GM18867 (cell line): ENCODE data around the gene KDM4B.

Experiments
- ATAC-seq: cut with Tn5 transposase; IDR thresholded peaks from one replicate; pipeline ENCODE4 v1.9.1; 2021; ENCODE audit warnings: mild to moderate bottlenecking, moderate library complexity; ENCODE audit not compliant: unreplicated experiment

The KDM4B gene

GRCh38 chr19:5103061-5103701 lies 134.3 kb downstream of the KDM4B start:
- no peak for ATAC-seq

GRCh38 chr19:5103812-5104410 lies 135.0 kb downstream of the KDM4B start:
- no peak for ATAC-seq

DNA sequence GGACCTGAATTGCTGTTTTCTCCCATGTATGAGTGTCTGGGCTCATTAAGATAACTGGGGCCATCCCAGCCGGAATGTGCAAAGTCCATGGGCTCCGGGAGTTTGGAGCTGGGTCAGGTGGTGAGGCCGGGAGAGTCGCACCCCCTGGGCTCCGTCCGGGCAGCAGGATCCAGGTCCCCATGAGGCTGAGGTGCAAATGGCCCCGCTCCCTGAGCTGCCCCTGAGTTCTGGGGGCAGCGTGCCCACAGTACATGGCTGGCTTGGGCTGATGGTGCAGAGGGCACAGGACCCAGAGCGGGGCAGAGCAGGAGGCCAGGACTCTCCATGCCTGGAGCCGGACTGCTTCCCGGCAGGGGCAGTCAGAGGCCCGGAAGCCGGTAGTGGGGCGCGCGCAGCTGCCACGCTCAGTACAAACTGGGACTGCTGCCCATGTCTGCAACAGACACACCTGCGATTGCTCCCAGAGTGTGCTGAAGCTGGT lies 136.0 kb downstream of the KDM4B start:
- no peak for ATAC-seq

DNA sequence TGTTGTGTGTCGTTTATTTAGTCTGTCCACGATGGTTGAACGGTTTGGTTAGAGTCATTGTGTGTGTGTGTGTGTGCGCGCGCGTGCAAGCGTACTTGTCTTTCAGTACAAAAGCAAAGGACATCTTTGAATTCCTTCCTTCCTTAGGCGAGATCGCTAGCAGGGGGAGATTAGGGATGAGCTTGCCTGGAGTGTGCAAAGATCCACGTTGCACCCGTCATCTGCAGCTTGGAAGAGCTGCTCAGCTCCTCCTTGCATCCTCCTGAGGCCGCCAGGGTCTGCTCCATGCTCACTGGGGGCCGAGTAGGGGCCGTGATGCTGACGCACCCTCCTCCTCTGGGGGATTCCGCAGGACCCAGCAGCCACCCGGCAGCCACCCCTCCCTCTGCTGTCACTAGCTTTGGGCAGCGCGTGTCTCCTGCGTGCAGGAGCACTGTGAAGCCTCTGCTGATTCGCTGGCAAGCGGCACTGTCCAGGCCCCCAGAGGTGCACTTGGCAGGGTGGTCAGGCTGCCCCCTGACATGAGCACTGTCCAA lies 137.3 kb downstream of the KDM4B start:
- no peak for ATAC-seq

DNA sequence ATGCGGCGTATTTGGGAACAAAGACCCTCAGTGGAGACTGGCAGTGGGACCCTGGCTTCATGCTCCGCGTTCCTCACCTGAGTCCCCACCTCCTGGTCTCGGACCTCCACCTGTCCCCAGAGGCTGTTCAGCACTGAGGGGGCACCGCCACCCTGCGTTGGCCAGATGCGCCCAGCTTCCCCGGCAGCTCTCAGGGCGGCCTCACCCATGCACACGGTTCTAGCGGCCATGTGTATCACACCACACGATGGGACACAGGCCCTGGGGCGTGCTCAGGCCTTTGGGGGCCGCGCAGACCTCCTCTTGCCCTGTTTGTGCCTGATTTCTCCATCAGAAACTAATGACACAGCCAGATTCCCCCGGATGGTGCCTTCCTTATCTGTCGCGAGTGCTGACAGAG lies 138.1 kb downstream of the KDM4B start:
- ATAC-seq, result no peak

DNA sequence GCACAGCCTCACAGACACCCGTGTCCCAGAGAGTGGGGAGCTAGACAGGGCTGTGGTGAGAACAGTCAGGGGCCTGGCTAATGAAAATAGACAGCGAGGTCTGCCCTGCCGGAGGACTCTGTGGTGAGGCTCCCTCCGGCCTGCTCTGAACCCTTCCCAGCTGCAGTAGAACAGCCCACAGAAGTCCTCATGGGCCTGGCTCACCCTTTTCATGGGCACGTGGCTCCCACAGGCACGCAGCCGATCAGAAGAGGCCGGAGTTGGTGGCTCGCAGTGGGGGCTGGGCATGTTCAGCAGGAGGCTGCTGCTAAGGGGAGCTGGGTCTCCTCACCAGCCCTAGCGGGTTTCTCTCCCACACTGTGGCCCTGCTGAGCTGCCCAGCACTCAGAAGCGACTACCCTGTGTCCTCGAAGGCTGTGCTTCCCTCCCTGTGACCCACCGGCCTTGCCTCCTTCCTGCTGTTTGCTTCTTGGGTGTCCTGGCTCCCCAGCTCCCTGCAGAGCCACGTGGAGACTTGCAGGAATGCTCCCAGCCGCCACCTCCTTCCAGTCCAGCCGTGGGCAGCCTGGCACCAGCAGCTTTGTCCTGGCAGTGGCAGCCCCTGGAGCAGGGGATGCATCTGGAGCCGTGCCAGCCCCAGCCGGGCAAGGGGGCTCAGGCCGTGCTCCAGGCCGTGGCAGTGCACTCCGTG lies 138.7 kb downstream of the KDM4B start:
- ATAC-seq, result no peak

GRCh38 chr19:5108123-5108596 lies 139.2 kb downstream of the KDM4B start:
- ATAC-seq, result no peak

- ATAC-seq, result no peak
Observed at GRCh38 chr19:5108866-5109265, 140.0 kb downstream of the KDM4B start.

DNA sequence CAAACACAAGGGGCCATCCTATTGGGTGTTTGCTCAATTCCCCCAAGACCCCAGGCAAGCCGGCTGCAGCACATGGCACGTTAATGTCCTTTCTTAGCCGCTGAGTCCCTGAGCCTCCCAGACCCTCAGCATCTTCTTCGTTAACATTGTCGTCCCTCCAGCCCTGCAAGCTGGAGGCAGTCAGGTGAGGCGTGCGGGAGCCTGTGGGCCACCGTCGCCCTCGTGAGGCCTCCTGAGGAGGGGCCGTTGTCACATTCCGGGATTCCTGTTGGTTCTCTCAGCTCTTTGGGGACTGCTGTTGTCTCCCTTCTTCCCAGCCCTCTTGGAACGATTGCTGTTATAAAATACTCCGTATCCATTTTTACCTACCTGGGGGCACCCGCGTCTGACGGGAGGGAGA lies 140.6 kb downstream of the KDM4B start:
- no peak for ATAC-seq

DNA sequence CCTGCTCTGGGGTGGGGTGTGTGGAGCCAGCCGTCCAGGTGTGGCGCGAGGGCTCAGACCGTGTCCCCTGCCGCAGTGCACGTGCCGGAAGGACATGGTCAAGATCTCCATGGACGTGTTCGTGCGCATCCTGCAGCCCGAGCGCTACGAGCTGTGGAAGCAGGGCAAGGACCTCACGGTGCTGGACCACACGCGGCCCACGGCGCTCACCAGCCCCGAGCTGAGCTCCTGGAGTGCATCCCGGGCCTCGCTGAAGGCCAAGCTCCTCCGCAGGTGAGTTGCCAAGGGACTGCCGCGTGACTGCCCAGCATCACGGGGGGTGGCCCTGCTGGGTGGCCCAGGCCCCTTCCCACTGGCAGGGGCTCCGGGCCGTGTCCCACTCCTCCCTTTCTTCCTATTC lies 141.6 kb downstream of the KDM4B start:
- ATAC-seq, result no peak

DNA sequence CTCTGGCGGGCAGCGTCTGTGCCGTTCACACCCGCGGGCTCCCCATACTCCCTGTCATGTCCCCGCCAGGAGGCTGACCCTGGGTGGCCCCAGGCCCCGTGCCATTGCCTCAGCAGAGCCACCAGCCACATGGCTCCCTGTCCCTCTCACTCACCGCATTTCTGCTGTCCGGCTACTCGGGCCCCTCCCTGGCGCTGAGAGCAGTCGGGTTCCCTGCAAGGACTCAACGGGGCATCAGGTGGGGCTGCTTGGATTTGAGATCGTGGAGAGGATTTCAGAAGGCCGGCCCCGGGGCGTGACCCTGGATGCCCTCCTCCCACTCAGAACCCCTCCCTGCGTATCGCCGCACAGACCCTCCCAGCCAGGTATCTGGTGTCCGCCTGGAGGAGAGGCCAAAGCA lies 142.1 kb downstream of the KDM4B start:
- no peak for ATAC-seq

- ATAC-seq, result no peak
Observed at GRCh38 chr19:5112175-5112574, 143.3 kb downstream of the KDM4B start.

GRCh38 chr19:5112681-5113575 lies 144.0 kb downstream of the KDM4B start:
- no peak for ATAC-seq

- ATAC-seq, result no peak
Observed at GRCh38 chr19:5113633-5114586, 145.0 kb downstream of the KDM4B start.

DNA sequence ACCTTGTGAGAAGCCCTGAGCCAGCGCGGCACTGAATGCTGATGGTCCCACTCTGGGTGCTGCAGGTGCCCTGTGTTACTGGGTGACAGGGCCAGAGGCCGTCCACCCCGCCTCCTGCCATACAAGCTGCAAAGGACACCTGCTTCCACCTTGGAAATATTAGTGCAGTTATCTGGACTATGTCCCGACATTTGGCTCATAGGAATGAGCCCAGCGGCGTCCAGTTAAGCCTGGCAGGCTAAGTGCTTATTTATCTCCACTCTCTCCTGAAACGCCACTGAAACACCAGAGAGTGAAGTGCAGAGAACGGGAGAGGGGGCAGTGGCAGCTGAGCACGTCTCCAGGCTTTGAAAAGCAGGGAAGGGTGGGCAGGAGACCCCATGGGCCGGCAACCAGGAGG lies 145.8 kb downstream of the KDM4B start:
- ATAC-seq, result no peak

DNA sequence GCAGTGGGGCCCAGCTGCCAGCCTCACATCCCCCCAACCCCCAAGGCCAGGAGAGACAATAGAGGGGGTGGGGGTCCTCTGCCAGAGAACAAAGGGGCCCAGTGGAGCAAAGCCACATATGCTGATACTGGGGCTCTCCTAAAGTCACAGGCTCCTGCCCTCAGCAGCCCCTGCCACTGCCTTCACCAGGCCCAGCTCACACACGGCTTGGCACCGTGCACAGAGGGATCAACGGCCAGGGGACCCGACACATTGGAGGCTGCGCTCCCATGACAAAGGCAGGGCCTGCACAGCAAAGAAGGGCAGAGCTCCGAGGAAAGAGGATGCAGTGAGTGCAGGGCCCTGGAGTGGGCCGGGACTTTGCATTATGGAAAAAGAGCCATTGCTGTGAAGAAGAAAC lies 146.4 kb downstream of the KDM4B start:
- no peak for ATAC-seq

GRCh38 chr19:5115771-5116202 lies 146.9 kb downstream of the KDM4B start:
- no peak for ATAC-seq

DNA sequence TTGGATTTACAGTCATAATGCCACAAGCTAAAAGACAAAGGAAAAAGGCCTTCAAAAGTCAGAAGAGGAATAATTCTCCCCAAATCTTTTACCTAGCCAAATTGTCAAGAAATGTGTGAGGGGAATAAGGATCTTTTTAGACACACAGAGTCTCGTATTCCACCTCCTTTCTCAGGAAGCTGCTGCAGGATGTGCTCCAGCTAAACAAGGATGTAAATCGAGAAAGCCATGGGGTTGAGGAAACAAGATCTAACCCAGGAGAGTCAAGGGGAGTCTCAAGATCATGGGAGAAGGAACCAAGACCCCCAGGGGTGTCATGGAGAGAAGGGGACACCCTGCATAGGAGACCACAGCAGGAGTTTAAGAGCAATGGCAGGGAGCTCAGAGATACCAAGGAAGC lies 147.4 kb downstream of the KDM4B start:
- no peak for ATAC-seq

- ATAC-seq, result no peak
Observed at GRCh38 chr19:5117421-5117820, 148.5 kb downstream of the KDM4B start.

- ATAC-seq, result no peak
Observed at GRCh38 chr19:5118026-5118425, 149.1 kb downstream of the KDM4B start.
